HUES64 (cell line): ENCODE data around the gene ALAD.
"Not testable (repeated sequence)": the region's sequence is repeated elsewhere in the genome, so short reads cannot be mapped to it uniquely, and the experiment has no call there.

Source experiments
- H3K27ac ChIP-seq: 2 replicates; pipeline ENCODE4 v1.7.0; 2013; ENCODE audit warnings: low read depth, low read length, inconsistent platforms
- H3K27me3 ChIP-seq: 2 replicates; pipeline ENCODE4 v1.6.1; 2013; ENCODE audit warnings: mild to moderate bottlenecking, low read length; ENCODE audit not compliant: insufficient read depth
- H3K36me3 ChIP-seq: 2 replicates; pipeline ENCODE4 v1.6.1; 2013; ENCODE audit warnings: mild to moderate bottlenecking, low read length; ENCODE audit not compliant: insufficient read depth
- H3K4me1 ChIP-seq: 2 replicates; pipeline ENCODE4 v1.6.1; 2013; ENCODE audit warnings: mild to moderate bottlenecking, low read length, moderate library complexity; ENCODE audit not compliant: insufficient read depth
- H3K4me3 ChIP-seq: 2 replicates; pipeline ENCODE4 v1.5.1; 2013; ENCODE audit warnings: mild to moderate bottlenecking, low read length, moderate library complexity
- H3K9ac ChIP-seq: 2 replicates; pipeline ENCODE4 v1.6.1; 2013; ENCODE audit warnings: mild to moderate bottlenecking, low read depth, low read length
- H3K9me3 ChIP-seq: 2 replicates; pipeline ENCODE4 v1.6.1; 2013; ENCODE audit warnings: low read depth, low read length; ENCODE audit not compliant: insufficient read depth
- WGBS: fragments of 150-250, 120-280 bp; methylation state at CpG from one replicate; pipeline ENCODE4 v1.1.7; 2013; ENCODE audit warnings: missing lambda C conversion rate; 5-methylcytosine and 5-hydroxymethylcytosine counted together

The ALAD gene

GRCh38 chr9:113421726-113422125, 20.6 kb upstream of the ALAD start:
- Histone ChIP-seq H3K27me3 (no peaks in the 10 kb centered on the region), H3K36me3 (no peaks in the 10 kb centered on the region), H3K27ac (no peak overlapping the region), H3K9me3 (no peaks in the 10 kb centered on the region), H3K9ac (no peak overlapping the region), H3K4me1 (peaks cover 5% of the 10 kb centered on the region), H3K4me3 (no peak overlapping the region)
- WGBS: 89% methylated on average over 2 of the region's 3 CpGs

GRCh38 chr9:113417370-113417769, 16.3 kb upstream of the ALAD start:
- H3K9ac ChIP-seq: no peak overlapping the region
- no peak overlapping the region for H3K4me3 ChIP-seq
- H3K27ac ChIP-seq: no peak overlapping the region
- H3K9me3 ChIP-seq: no peaks in the 10 kb centered on the region
- no peaks in the 10 kb centered on the region for H3K27me3 ChIP-seq
- 86% methylated on average over 4 of the region's 4 CpGs for WGBS
- no peaks in the 10 kb centered on the region for H3K4me1 ChIP-seq
- H3K36me3 ChIP-seq: no peaks in the 10 kb centered on the region

DNA sequence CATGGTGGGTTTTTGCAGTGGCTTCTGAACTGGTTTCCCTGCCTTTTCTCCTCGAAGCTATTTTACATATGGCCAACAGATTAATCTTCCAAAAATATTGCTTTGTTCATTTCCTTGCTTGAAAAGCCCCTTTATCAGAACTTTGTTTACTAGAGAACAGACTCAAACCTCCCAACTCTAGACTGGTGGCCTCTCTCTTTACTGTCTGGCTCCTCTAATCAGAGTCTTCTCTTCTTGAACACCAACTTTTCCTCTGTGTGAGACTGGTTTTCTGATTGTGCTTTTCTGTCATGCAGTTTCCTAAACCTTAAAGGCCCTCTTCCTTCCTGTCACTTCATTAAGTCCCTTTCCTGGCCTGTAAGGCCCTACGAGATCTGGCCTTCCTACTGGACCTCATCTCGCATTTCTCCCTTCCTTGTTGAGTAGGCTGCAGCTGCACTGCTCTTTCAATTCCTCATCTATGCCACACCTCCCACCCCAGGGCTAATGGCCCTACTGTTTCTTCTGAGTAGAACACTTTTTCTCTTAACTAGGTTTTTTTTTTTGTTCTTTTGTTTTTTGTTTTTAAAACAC, 15.2 kb upstream of the ALAD start:
- H3K9ac ChIP-seq: no peak overlapping the region
- H3K27me3 ChIP-seq: no peaks in the 10 kb centered on the region
- 0 out of 2 replicates have a peak, but pooled peaks cover 5% of the 10 kb centered on the region for H3K4me1 ChIP-seq
- H3K9me3 ChIP-seq: no peaks in the 10 kb centered on the region
- H3K27ac ChIP-seq: no peak overlapping the region
- H3K4me3 ChIP-seq: no peak overlapping the region
- no peaks in the 10 kb centered on the region for H3K36me3 ChIP-seq
- WGBS: 75% methylated on average over 3 of the region's 3 CpGs

GRCh38 chr9:113410207-113410864, 9.3 kb upstream of the ALAD start, which contains the start of the genes C9orf43 and POLE3:
Gene C9orf43, plus strand, starts transcription at chr9:113410747. Its CDS starts 2,747 bp downstream, at chr9:113413494.
Gene POLE3, minus strand, starts transcription at chr9:113410675. Its CDS starts 382 bp downstream, at chr9:113410293.
- H3K4me1 ChIP-seq: 0 out of 2 replicates have a peak, but pooled peaks cover 8% of the 10 kb centered on the region
- no peaks in the 10 kb centered on the region for H3K27me3 ChIP-seq
- peak within 1 kb of the TSS; percentile 99 for H3K4me3 ChIP-seq
- H3K27ac ChIP-seq: peak within 1 kb of the TSS; percentile 98
- H3K36me3 ChIP-seq: peaks cover 26% of the 10 kb centered on the region
- H3K9me3 ChIP-seq: no peaks in the 10 kb centered on the region
- under 1% methylated on average over 61 of the region's 61 CpGs for WGBS
- peak within 1 kb of the TSS; percentile 98 for H3K9ac ChIP-seq

- H3K27ac ChIP-seq: peak overlapping the region; percentile 98
- H3K9me3 ChIP-seq: no peaks in the 10 kb centered on the region
- no peaks in the 10 kb centered on the region for H3K27me3 ChIP-seq
- 0 out of 2 replicates have a peak, but pooled peaks cover 8% of the 10 kb centered on the region for H3K4me1 ChIP-seq
- H3K9ac ChIP-seq: peak overlapping the region; percentile 98
- peaks cover 26% of the 10 kb centered on the region for H3K36me3 ChIP-seq
- WGBS: under 1% methylated on average over 20 of the region's 20 CpGs
- peak overlapping the region; percentile 99 for H3K4me3 ChIP-seq
Observed at GRCh38 chr9:113409883-113410206, 8.8 kb upstream of the ALAD start.

DNA sequence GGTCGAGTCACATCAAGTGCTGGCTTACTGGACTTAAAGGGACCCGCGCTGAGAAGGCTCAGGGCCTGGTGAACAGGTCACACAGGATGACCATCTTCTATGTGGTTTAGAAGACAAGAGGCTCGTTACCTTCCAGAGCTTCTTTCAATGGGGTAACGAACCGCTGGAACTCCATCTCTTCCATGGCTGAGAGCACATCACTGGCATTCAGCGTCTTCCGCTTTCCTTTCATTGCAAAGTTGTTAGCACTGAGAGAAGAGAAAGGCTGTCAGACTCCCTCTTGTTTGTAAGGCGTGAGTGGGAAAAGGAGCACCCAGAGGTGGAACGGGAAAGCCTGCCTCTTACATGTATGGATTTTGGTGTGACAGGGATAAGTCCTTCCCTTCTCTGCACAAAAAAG, 8.4 kb upstream of the ALAD start:
- H3K9ac ChIP-seq: peak overlapping the region; percentile 98

DNA sequence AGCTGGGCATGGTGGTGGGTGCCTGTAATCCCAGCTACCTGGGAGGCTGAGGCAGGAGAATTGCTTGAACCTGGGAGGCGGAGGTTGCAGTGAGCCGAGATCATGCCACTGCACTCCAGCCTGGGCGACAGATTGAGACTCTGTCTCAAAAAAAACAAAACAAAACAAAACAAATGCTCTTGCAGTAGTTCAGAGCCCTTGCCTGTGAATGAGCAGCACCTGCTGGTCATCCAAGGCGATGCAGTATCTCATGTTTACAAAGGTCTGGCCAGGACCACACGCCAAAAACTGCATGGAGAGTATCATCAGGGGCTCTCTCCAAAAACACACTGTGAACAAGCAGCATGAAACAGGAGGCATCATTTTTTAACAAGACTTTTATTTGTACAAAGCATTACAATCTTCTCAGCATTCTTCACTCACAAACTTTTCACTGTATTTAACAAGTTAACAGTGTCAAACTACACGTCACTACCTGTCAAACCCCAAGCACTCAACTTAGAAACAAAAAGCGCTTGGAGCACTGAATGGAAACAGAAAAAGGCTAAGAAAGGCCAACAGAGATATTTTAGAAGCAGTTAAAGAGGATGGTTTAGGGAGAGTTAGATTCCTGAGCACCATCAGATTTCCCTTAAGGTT, 5.9 kb upstream of the ALAD start:
- H3K36me3 ChIP-seq: peaks cover 26% of the 10 kb centered on the region
- H3K4me3 ChIP-seq, H3K9ac ChIP-seq, H3K27me3 ChIP-seq, H3K4me1 ChIP-seq, H3K9me3 ChIP-seq, H3K27ac ChIP-seq: not testable (repeated sequence)
- WGBS: 74% methylated on average over 7 of the region's 7 CpGs

More for the DNA sequence above, 8.4 kb upstream of the ALAD start:
- 0 out of 2 replicates have a peak, but pooled peaks cover 8% of the 10 kb centered on the region for H3K4me1 ChIP-seq
- H3K27me3 ChIP-seq: no peaks in the 10 kb centered on the region
- peak overlapping the region; percentile 98 for H3K27ac ChIP-seq
- no peaks in the 10 kb centered on the region for H3K9me3 ChIP-seq
- peak overlapping the region; percentile 99 for H3K4me3 ChIP-seq
- 51% methylated on average over 10 of the region's 10 CpGs for WGBS
- H3K36me3 ChIP-seq: peaks cover 26% of the 10 kb centered on the region

DNA sequence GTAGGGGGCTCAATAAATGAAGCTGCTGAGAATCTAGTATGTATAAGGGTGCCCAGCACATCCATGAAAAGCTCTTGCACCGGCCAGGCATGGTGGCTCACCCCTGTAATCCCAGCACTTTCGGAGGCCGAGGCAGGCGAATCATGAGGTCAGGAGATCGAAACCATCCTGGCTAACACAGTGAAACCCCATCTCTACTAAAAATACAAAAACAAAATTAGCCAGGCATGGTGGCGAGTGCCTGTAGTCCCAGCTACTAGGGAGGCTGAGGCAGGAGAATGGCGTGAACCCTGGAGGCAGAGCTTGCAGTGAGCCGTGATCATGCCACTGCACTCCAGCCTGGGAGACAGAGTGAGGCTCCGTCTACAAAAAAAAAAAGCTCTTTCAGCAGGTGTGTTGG, 5.3 kb upstream of the ALAD start:
- not testable (repeated sequence) for H3K4me1 ChIP-seq, H3K9me3 ChIP-seq, H3K27ac ChIP-seq, H3K9ac ChIP-seq, H3K27me3 ChIP-seq, H3K4me3 ChIP-seq
- 95% methylated on average over 9 of the region's 9 CpGs for WGBS
- H3K36me3 ChIP-seq: peaks cover 26% of the 10 kb centered on the region

- Histone ChIP-seq H3K27me3 (no peaks in the 10 kb centered on the region), H3K4me3 (no peak overlapping the region), H3K4me1 (peaks cover 5% of the 10 kb centered on the region), H3K9me3 (no peaks in the 10 kb centered on the region), H3K36me3 (peaks cover 17% of the 10 kb centered on the region), H3K27ac (no peak overlapping the region), H3K9ac (no peak overlapping the region)
- WGBS: 93% methylated on average over 1 of the region's 2 CpGs
Observed at GRCh38 chr9:113403646-113404045, 2.6 kb upstream of the ALAD start.

DNA sequence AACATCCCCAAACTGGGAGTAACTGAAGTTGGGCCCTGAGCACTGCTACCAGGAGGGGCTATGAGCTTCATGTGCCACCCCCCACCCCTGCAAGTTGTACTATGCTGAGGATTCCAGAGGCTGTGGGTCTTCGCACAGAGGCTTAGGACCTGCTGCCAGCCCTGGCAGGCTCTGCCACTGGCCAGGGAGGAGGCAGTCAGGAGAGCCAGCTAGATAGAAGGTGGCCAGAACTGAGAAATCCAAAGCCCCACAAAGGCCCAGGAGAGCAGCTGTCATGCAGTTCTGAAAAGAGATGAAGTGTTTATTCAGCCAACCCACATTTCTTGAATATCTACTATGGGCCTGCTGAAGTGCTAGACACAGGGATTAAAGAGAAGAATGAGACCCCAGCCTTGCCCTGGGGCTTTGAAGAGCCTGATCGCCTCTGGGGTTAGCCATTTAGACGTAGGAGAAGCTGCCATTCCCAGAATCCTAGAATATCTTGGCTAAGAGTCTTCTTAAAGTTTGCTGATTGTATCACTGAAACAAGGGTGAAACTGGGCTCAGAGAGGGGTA, 1.4 kb downstream of the ALAD start:
- H3K4me3 ChIP-seq: no peak overlapping the region
- H3K9ac ChIP-seq: no peak overlapping the region
- no peak overlapping the region for H3K27ac ChIP-seq
- H3K27me3 ChIP-seq: no peaks in the 10 kb centered on the region
- no peaks in the 10 kb centered on the region for H3K36me3 ChIP-seq
- WGBS: 83% methylated on average over 3 of the region's 3 CpGs
- no peaks in the 10 kb centered on the region for H3K9me3 ChIP-seq
- H3K4me1 ChIP-seq: peaks cover 5% of the 10 kb centered on the region

- peaks cover 5% of the 10 kb centered on the region for H3K4me1 ChIP-seq
- H3K36me3 ChIP-seq: no peaks in the 10 kb centered on the region
- WGBS: 85% methylated on average over 5 of the region's 5 CpGs
- no peaks in the 10 kb centered on the region for H3K9me3 ChIP-seq
- H3K27me3 ChIP-seq: no peaks in the 10 kb centered on the region
- no peak overlapping the region for H3K27ac ChIP-seq
- no peak overlapping the region for H3K9ac ChIP-seq
- no peak overlapping the region for H3K4me3 ChIP-seq
Observed at GRCh38 chr9:113398796-113399195, 2.3 kb downstream of the ALAD start.
